T-cell (primary cell): ENCODE results near the gene SGIP1. TPM values are rescaled to one million over a fixed set of nuclear protein-coding genes. Genes with fewer than 3 reads are reported as not detected.

Experiments used
- ATAC-seq, 4 experiments: fragments of 200-7000 bp in 3 of 4; fragments of 150-1000 bp in 1 of 4; cut with Tn5 transposase; replicated peaks in 1 of 4; 1 replicate in 3 of 4; 2 replicates in 1 of 4; pipeline ENCODE4 v1.10.0; 2021; ENCODE audit warnings: moderate library complexity in 3 of 4, mild to moderate bottlenecking in 2 of 4, moderate number of reproducible peaks in 1 of 4
- CTCF ChIA-PET, 2 donors: fragments of 300-600 bp; sonication (Branson Sonifier 250); formaldehyde crosslinking; loops; one replicate each; lab custom pipeline; 2022; ENCODE audit warnings: antibody characterized with exemption in 2 of 2; lab: Charles Lee
- POLR2A ChIA-PET, 2 donors: fragments of 300-600 bp; sonication (Branson Sonifier 250); formaldehyde crosslinking; loops; one replicate each; lab custom pipeline; 2022; ENCODE audit warnings: antibody characterized with exemption in 2 of 2; lab: Charles Lee
- DNase-seq, 35 experiments: peaks; one replicate each; pipeline versions ENCODE4 v3.0.0 to v3.0.0-alpha.2; 2013 to 2023
- H3K27ac ChIP-seq: one replicate; pipeline ENCODE4 v1.5.1; 2013; ENCODE audit warnings: low read length
- H3K27me3 ChIP-seq, 2 experiments: replicated peaks in 1 of 2; 1 replicate in 1 of 2; 2 replicates in 1 of 2; pipeline versions ENCODE4 v1.6.1 to v1.7.0; 2013; ENCODE audit warnings: low read length in 1 of 2, mixed read lengths in 1 of 2; ENCODE audit not compliant: control insufficient read depth in 2 of 2, insufficient read depth in 2 of 2; ENCODE audit errors: extremely low read depth in 1 of 2
- H3K36me3 ChIP-seq, 2 donors: 1 replicate in 1 of 2; 2 replicates in 1 of 2; pipeline versions ENCODE4 v1.6.1 to v1.7.0; 2013; ENCODE audit warnings: low read length in 1 of 2; ENCODE audit not compliant: control insufficient read depth in 2 of 2, insufficient read depth in 1 of 2; ENCODE audit errors: extremely low read depth in 1 of 2
- H3K4me1 ChIP-seq, 2 experiments: 1 replicate in 1 of 2; 2 replicates in 1 of 2; pipeline versions ENCODE4 v1.6.1 to v1.7.0; 2013; ENCODE audit warnings: low read length in 2 of 2, mixed read lengths in 1 of 2; ENCODE audit not compliant: insufficient read depth in 2 of 2, control insufficient read depth in 1 of 2; ENCODE audit errors: extremely low read depth in 1 of 2
- H3K4me3 ChIP-seq, 2 donors: 1 replicate in 1 of 2; 2 replicates in 1 of 2; pipeline versions ENCODE4 v1.5.1 to v1.7.0; 2013; ENCODE audit warnings: mild to moderate bottlenecking in 2 of 2, low read length in 1 of 2, moderate library complexity in 1 of 2; ENCODE audit not compliant: control insufficient read depth in 1 of 2; ENCODE audit errors: extremely low read depth in 1 of 2
- H3K9me3 ChIP-seq: 2 replicates; pipeline ENCODE4 v1.7.0; 2013
- H3K27ac Mint-ChIP-seq, 2 donors: one replicate each; pipeline ENCODE4 v1.8.0; 2020 to 2021; ENCODE audit warnings: mild to moderate bottlenecking in 2 of 2, mixed read lengths in 2 of 2
- H3K27me3 Mint-ChIP-seq, 2 donors: one replicate each; pipeline ENCODE4 v1.8.0; 2021 to 2022; ENCODE audit warnings: mixed read lengths in 2 of 2
- H3K36me3 Mint-ChIP-seq: one replicate; pipeline ENCODE4 v1.8.0; 2021; ENCODE audit warnings: mixed read lengths
- H3K4me1 Mint-ChIP-seq, 3 donors: one replicate each; pipeline ENCODE4 v1.8.0; 2020 to 2022; ENCODE audit warnings: mixed read lengths in 3 of 3, mild to moderate bottlenecking in 1 of 3
- H3K4me3 Mint-ChIP-seq, 3 donors: one replicate each; pipeline ENCODE4 v1.8.0; 2020 to 2022; ENCODE audit warnings: mild to moderate bottlenecking in 3 of 3, mixed read lengths in 3 of 3, moderate library complexity in 3 of 3
- H3K9me3 Mint-ChIP-seq, 3 donors: one replicate each; pipeline ENCODE4 v1.8.0; 2020 to 2022; ENCODE audit warnings: mixed read lengths in 3 of 3
- WGBS: methylation state at CpG from one replicate; pipeline ENCODE4 v1.1.5; 2013; ENCODE audit warnings: missing lambda C conversion rate; ENCODE audit not compliant: insufficient coverage; 5-methylcytosine and 5-hydroxymethylcytosine counted together
- total RNA-seq, 35 experiments: library from RNA in 6 of 35; stranded (reverse) in 6 of 35; fragments of 120-200 nt in 1 of 35; gene quantifications; one replicate each; pipeline versions ENCODE4 v1.2.1 to v1.2.4 and lab custom pipeline; 2013 to 2026

Gene SGIP1
- total RNA-seq, 5 donors from 2014 or later (not counting 1 experiment from before 2014, with no cell fraction given): not detected

GRCh38 chr1:66774438-66774837 lies 240.5 kb downstream of the SGIP1 start:
- no peak overlapping the region for H3K4me3 Mint-ChIP-seq
- no peaks in the 10 kb centered on the region for H3K9me3 ChIP-seq
- H3K36me3 ChIP-seq: no peaks in the 10 kb centered on the region
- H3K4me3 ChIP-seq: no peak overlapping the region
- WGBS: no CpG with 5 or more reads among the region's 2 CpGs
- H3K36me3 Mint-ChIP-seq: no peaks in the 10 kb centered on the region
- H3K4me1 Mint-ChIP-seq: peaks cover 18 to 19% (median 18%) of the 10 kb centered on the region in 3 donors
- CTCF ChIA-PET: interaction anchor here in 1 of 2 donors (0.6 kb wide), 1 partner anchor 369 kb away, joined by 8 read pairs; no protein-coding TSS in a partner anchor
- no peak overlapping the region for H3K27ac ChIP-seq
- no peak overlapping the region for H3K27ac Mint-ChIP-seq
- peaks cover 0 to 4% of the 10 kb centered on the region in 2 experiments for H3K4me1 ChIP-seq
- POLR2A ChIA-PET: no interaction called here
- DNase-seq (no peak), ATAC-seq (no peak)
- H3K27me3 Mint-ChIP-seq: peaks cover 0 to 7% of the 10 kb centered on the region in 2 donors
- H3K9me3 Mint-ChIP-seq: no peaks in the 10 kb centered on the region
- H3K27me3 ChIP-seq: no peaks in the 10 kb centered on the region

GRCh38 chr1:66775646-66776045 lies 241.7 kb downstream of the SGIP1 start:
- Histone ChIP-seq H3K9me3 (no peaks in the 10 kb centered on the region), H3K36me3 (no peaks in the 10 kb centered on the region), H3K27me3 (no peaks in the 10 kb centered on the region), H3K4me3 (no peak overlapping the region), H3K27ac (no peak overlapping the region), H3K4me1 (no peaks in the 10 kb centered on the region)
- Mint-ChIP-seq H3K4me3 (no peak overlapping the region), H3K4me1 (peaks cover 5 to 6% (median 6%) of the 10 kb centered on the region in 3 donors), H3K36me3 (no peaks in the 10 kb centered on the region), H3K9me3 (peaks cover 0 to 3% (median 0%) of the 10 kb centered on the region in 3 donors), H3K27me3 (peaks cover 0 to 9% of the 10 kb centered on the region in 2 donors), H3K27ac (no peak overlapping the region)
- DNase-seq (no peak), ATAC-seq (no peak)
- 93% methylated on average over 2 of the region's 3 CpGs for WGBS
- ChIA-PET POLR2A (no interaction called here), CTCF (interaction anchor here in 1 of 2 donors (1.1 kb wide), 1 partner anchor 12 kb away, joined by 3 read pairs; no protein-coding TSS in a partner anchor)

- Histone ChIP-seq H3K4me3 (no peak overlapping the region), H3K27ac (no peak overlapping the region), H3K4me1 (no peaks in the 10 kb centered on the region), H3K27me3 (no peaks in the 10 kb centered on the region), H3K36me3 (no peaks in the 10 kb centered on the region), H3K9me3 (no peaks in the 10 kb centered on the region)
- H3K27ac Mint-ChIP-seq: no peak overlapping the region
- no peak overlapping the region for H3K4me3 Mint-ChIP-seq
- WGBS: 80% methylated on average over 1 of the region's 3 CpGs
- POLR2A ChIA-PET: no interaction called here
- CTCF ChIA-PET: interaction anchor here in 1 of 2 donors (0.7 kb wide), 1 partner anchor 11 kb away, joined by 3 read pairs; no protein-coding TSS in a partner anchor
- H3K36me3 Mint-ChIP-seq: no peaks in the 10 kb centered on the region
- peaks cover 0 to 9% of the 10 kb centered on the region in 2 donors for H3K27me3 Mint-ChIP-seq
- no peak for DNase-seq
- no peak for ATAC-seq
- H3K9me3 Mint-ChIP-seq: peaks cover 0 to 3% (median 0%) of the 10 kb centered on the region in 3 donors
- no peaks in the 10 kb centered on the region for H3K4me1 Mint-ChIP-seq
Measured at GRCh38 chr1:66777831-66778230, 243.9 kb downstream of the SGIP1 start.

DNA sequence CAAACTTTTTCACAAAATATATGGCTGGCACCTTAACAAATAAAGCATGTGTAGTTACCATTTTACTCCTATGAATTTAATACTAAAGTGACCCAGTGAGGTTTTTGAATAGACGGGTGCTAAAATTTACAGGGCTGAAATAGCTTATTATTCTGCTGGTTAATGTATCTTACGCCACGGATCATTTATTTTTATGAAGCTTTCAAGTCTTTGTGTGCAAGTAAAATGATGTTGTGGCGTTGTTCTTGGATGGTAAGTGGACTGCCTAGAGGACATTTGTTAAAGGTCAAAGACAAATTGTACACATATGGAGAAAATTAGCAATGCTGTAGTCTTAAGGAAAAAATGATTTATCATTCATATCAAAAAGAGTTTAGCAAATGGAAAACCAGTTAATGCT lies 244.3 kb downstream of the SGIP1 start:
- Mint-ChIP-seq H3K9me3 (peaks cover 0 to 3% (median 0%) of the 10 kb centered on the region in 3 donors), H3K27me3 (peaks cover 0 to 9% of the 10 kb centered on the region in 2 donors), H3K4me1 (no peaks in the 10 kb centered on the region), H3K4me3 (no peak overlapping the region), H3K27ac (no peak overlapping the region), H3K36me3 (no peaks in the 10 kb centered on the region)
- Histone ChIP-seq H3K27ac (no peak overlapping the region), H3K27me3 (no peaks in the 10 kb centered on the region), H3K9me3 (no peaks in the 10 kb centered on the region), H3K4me3 (no peak overlapping the region), H3K4me1 (no peaks in the 10 kb centered on the region), H3K36me3 (no peaks in the 10 kb centered on the region)
- WGBS: 90% methylated on average over 3 of the region's 4 CpGs
- ATAC-seq: no peak
- DNase-seq: no peak
- ChIA-PET POLR2A (no interaction called here), CTCF (interaction anchor here (0.6 to 0.7 kb wide), 2 partner anchors 10 to 112 kb away, joined by 3 read pairs; no protein-coding TSS in a partner anchor)

DNA sequence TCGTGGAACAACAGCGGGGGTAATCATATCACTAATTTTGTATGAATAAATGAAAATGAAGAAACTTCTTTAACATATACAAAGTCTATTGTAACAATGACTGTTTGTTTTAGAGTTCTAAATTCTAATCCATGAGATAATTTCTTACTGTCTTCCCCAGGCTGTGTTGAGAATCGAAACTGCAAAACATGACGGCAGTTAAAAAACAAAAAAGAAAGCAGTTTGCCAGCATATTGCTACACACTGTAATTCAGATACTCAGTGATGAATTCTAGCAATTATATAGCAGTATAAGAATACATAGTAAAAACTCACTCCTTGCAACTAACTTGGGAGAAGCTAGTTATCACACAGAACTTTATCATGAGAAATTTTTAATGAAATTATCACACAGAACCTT lies 245.0 kb downstream of the SGIP1 start:
- Mint-ChIP-seq H3K36me3 (no peaks in the 10 kb centered on the region), H3K4me3 (no peak overlapping the region), H3K4me1 (no peaks in the 10 kb centered on the region), H3K9me3 (peaks cover 0 to 3% (median 0%) of the 10 kb centered on the region in 3 donors), H3K27ac (no peak overlapping the region), H3K27me3 (peaks cover 0 to 9% of the 10 kb centered on the region in 2 donors)
- DNase-seq: no peak
- no peak overlapping the region for H3K27ac ChIP-seq
- H3K27me3 ChIP-seq: no peaks in the 10 kb centered on the region
- CTCF ChIA-PET: interaction anchor here in 1 of 2 donors (0.6 to 0.8 kb wide), 4 partner anchors 48 to 367 kb away, joined by 3 to 4 read pairs (median 4); no protein-coding TSS in a partner anchor
- no CpG with 5 or more reads among the region's 4 CpGs for WGBS
- no peaks in the 10 kb centered on the region for H3K36me3 ChIP-seq
- ATAC-seq: no peak
- POLR2A ChIA-PET: interaction anchor here in 1 of 2 donors (0.6 kb wide), 1 partner anchor 1014 kb away, joined by 3 read pairs; no protein-coding TSS in a partner anchor
- no peaks in the 10 kb centered on the region for H3K9me3 ChIP-seq
- H3K4me3 ChIP-seq: no peak overlapping the region
- no peaks in the 10 kb centered on the region for H3K4me1 ChIP-seq

DNA sequence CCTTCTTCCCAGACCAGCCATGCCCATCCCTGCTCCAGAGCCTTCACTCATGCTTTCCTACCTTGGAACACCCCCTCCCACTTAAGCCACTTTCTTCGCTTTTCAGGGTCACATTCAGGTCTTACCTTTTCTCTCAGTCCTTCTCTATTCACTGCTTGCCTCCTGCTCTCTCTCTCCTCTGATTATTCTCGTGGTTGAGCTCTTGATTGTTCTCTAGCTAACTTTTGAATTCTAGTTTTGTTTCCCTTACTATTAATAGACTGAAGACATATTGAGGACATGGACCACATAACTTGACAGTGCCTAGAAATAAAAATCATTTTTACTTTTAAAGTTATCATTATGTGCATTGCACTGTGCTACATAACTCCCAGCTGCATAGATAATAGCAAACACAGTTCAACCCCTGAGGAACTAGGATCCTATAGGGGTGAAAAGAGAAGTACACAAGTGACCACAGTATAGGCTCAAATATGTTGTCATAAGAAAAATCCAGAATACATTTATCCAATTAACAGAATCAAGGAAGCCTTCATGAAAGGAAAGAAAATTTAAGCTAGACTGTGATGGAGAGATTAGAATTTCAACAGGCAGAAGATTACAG lies 245.6 kb downstream of the SGIP1 start:
- H3K27me3 ChIP-seq: no peaks in the 10 kb centered on the region
- ChIA-PET POLR2A (interaction anchor here in 1 of 2 donors (0.6 kb wide), 1 partner anchor 1013 kb away, joined by 3 read pairs; no protein-coding TSS in a partner anchor), CTCF (interaction anchor here (0.6 to 1.0 kb wide), 3 partner anchors 77 to 432 kb away, joined by 3 to 4 read pairs (median 3); no protein-coding TSS in a partner anchor)
- no peak overlapping the region for H3K4me3 ChIP-seq
- H3K27me3 Mint-ChIP-seq: peaks cover 0 to 9% of the 10 kb centered on the region in 2 donors
- no peaks in the 10 kb centered on the region for H3K36me3 Mint-ChIP-seq
- no peak overlapping the region for H3K27ac Mint-ChIP-seq
- no peaks in the 10 kb centered on the region for H3K36me3 ChIP-seq
- no peak for DNase-seq
- no peaks in the 10 kb centered on the region for H3K4me1 Mint-ChIP-seq
- ATAC-seq: no peak
- H3K9me3 Mint-ChIP-seq: peaks cover 0 to 3% (median 0%) of the 10 kb centered on the region in 3 donors
- no peaks in the 10 kb centered on the region for H3K4me1 ChIP-seq
- no peak overlapping the region for H3K4me3 Mint-ChIP-seq
- no peaks in the 10 kb centered on the region for H3K9me3 ChIP-seq
- WGBS: 92% methylated on average over 1 of the region's 2 CpGs
- H3K27ac ChIP-seq: no peak overlapping the region
